Amniotic epithelial cell (primary cell): ENCODE data around the gene STXBP6.
A peak's percentile ranks its signal among the peaks of the same experiment; 100 is the strongest.
"Not testable (repeated sequence)": the region's sequence is repeated elsewhere in the genome, so short reads cannot be mapped to it uniquely, and the experiment has no call there.

ENCODE experiments used
- DNase-seq: peaks from one replicate; pipeline ENCODE4 v3.0.0-alpha.2; 2010; ENCODE audit warnings: low read depth

Gene STXBP6

GRCh38 chr14:24828486-24828885, 221.5 kb downstream of the STXBP6 start:
- no peak for DNase-seq

GRCh38 chr14:24826390-24826789, 223.6 kb downstream of the STXBP6 start:
- DNase-seq, result no peak

GRCh38 chr14:24820616-24821015, 229.3 kb downstream of the STXBP6 start:
- DNase-seq, result no peak

- no peak for DNase-seq
Observed at GRCh38 chr14:24818823-24819341, 231.1 kb downstream of the STXBP6 start.

- DNase-seq, result peak; percentile 81
Observed at GRCh38 chr14:24818058-24818822, 231.7 kb downstream of the STXBP6 start.

GRCh38 chr14:24817212-24818057, 232.5 kb downstream of the STXBP6 start:
- DNase-seq, result no peak

- DNase-seq, result no peak
Observed at GRCh38 chr14:24816929-24817211, 233.1 kb downstream of the STXBP6 start.

GRCh38 chr14:24816011-24816928, 233.7 kb downstream of the STXBP6 start:
- DNase-seq, result peak; percentile 73

GRCh38 chr14:24815543-24815942, 234.4 kb downstream of the STXBP6 start:
- no peak for DNase-seq

- DNase-seq, result no peak
Observed at GRCh38 chr14:24814944-24815343, 235.0 kb downstream of the STXBP6 start.

GRCh38 chr14:24814346-24814745, 235.6 kb downstream of the STXBP6 start:
- DNase-seq, result no peak

- DNase-seq, result no peak
Observed at GRCh38 chr14:24813819-24814259, 236.1 kb downstream of the STXBP6 start.

- peak; percentile 29 for DNase-seq
Observed at GRCh38 chr14:24813089-24813815, 236.7 kb downstream of the STXBP6 start.

- no peak for DNase-seq
Observed at GRCh38 chr14:24809135-24809534, 240.8 kb downstream of the STXBP6 start.

- no peak for DNase-seq
Observed at GRCh38 chr14:24808412-24808811, 241.5 kb downstream of the STXBP6 start.

- peak; percentile 55 for DNase-seq
Observed at GRCh38 chr14:24806061-24806678, 243.8 kb downstream of the STXBP6 start.

- no peak for DNase-seq
Observed at GRCh38 chr14:24804552-24805212, 245.3 kb downstream of the STXBP6 start.

GRCh38 chr14:24803933-24804494, 245.9 kb downstream of the STXBP6 start:
- no peak for DNase-seq

- not testable (repeated sequence) for DNase-seq
Observed at GRCh38 chr14:24803426-24803825, 246.5 kb downstream of the STXBP6 start.

- DNase-seq, result no peak
Observed at GRCh38 chr14:24802236-24802635, 247.7 kb downstream of the STXBP6 start.
